ENCODE measurements around the gene GOLGA8K.
"Not testable (repeated sequence)": the region's sequence is repeated elsewhere in the genome, so short reads cannot be mapped to it uniquely, and the experiment has no call there.

Gene GOLGA8K, protein sequence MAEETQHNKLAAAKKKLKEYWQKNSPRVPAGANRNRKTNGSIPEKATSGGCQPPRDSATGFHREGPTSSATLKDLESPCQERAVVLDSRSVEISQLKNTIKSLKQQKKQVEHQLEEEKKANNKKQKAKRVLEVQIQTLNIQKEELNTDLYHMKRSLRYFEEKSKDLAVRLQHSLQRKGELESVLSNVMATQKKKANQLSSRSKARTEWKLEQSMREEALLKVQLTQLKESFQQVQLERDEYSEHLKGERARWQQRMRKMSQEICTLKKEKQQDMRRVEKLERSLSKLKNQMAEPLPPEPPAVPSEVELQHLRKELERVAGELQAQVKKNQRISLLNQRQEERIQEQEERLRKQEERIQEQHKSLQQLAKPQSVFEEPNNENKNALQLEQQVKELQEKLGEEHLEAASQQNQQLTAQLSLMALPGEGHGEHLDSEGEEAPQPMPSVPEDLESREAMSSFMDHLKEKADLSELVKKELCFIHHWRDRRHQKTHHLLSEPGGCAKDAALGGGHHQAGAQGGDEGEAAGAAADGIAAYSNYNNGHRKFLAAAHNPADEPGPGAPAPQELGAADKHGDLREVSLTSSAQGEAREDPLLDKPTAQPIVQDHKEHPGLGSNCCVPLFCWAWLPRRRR

DNA sequence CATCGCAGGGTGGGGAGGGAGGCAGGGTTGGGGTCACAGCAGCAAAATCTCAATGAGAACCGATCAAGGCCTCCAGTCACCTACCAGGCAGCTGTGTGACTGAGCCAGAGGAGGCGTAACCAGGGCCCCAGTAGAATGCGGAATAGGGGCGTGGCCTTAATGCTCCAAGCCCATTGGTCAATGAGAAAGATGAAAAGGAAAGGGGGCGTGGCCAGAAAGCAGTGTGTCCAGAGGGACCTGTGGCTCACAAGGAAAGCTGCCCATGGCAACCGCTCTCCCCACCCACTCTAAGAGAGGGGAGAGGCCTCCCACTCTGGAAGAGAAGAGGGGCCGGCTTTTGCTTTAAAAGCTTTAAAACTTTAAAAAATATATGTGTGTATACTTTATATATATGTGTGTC lies at the start of gene GOLGA8K:
GOLGA8K (minus strand) TSS at position 101 of the 400 bp plus-strand sequence; CDS start at position 3, 98 bp downstream.
- not testable (repeated sequence) for DNase-seq

- DNase-seq = not testable (repeated sequence)
These were observed 37.4 kb upstream of the GOLGA8K start for GRCh38 chr15:32440445-32440977.

DNA sequence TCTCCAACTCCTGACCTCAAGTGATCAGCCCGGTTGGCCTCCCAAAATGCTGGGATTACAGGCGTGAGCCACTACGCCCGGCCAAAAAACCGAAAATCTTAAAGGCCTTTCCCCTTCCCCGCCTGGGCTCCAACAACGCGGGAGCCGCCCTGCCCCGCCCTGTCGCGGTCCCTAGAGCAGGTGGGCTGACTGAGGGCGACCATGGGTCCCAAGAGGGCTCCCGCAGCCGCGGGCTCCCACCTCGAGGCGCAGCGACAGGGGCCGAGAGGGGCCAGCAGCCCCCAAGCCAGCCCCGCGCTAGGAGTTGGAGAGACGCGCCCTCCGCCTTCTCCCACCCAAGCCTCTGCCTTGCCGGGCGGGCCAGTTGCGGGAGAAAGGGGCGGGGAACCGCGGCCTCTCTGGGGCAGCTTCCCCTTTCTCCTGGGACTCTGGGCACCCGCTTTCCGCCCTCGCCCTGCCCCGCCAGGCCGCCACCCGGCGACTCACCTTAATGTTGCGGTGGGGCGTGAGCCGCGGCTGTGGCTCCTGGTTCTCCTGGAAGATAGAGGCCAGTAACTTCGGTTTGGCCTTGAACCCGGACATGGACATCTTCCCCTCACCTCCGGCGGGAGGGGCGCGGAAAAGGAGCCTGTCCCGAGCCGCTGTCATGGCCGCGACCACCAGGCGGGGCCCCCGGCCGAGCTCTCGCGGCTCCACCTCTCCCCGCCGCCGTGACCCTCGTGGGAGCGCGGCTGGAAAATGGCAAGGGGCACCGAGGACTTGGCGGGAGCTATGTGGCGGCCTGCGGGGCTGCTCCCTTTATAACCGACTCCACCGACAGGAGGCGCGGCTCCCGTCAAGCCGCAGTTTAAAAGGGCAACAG lies 31.2 kb upstream of the GOLGA8K start:
- DNase-seq = not testable (repeated sequence)

- DNase-seq = not testable (repeated sequence)
These were observed 24.5 kb upstream of the GOLGA8K start for GRCh38 chr15:32427635-32428034.

- not testable (repeated sequence) for DNase-seq
These were observed 23.4 kb upstream of the GOLGA8K start for GRCh38 chr15:32426511-32426910.

DNA sequence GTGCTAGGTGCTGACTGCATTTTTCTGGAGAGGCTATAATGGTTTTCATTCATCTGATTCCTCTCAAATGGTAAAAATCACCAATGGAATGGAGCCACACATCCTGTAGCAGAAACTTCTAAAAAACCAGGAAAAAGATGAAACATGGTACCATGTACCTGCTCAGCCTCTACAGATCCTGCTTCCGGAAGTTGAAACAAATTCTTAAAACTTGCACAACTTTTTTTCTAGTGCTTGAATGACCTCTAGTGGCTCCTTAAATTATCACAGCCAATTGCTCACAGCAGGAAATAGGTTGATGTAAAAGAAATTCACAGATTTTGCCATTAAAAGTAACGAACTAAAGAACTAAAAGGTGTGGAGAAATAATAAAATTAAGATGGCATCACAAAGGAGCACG lies 4.8 kb upstream of the GOLGA8K start:
- DNase-seq = not testable (repeated sequence)

DNA sequence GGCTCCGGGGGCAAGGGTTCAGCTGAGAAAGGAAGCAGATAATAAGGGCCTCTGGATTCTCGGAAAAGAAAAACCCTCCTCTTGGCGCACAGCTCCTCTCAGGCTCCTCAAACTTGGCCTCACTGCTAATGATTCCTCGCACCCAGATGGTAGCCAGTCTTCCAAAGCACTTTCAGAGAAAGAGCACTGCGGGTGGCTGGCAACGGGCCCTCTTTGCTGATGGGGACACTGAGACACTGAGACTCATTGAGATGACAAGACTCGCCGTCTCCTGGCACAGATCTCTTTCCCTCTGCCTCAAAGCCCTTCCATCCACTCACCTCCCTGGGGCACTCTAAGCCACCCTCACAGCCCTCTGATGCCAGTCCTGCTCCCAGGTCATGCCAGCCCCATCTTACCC lies 6.6 kb downstream of the GOLGA8K start:
- DNase-seq = not testable (repeated sequence)

DNA sequence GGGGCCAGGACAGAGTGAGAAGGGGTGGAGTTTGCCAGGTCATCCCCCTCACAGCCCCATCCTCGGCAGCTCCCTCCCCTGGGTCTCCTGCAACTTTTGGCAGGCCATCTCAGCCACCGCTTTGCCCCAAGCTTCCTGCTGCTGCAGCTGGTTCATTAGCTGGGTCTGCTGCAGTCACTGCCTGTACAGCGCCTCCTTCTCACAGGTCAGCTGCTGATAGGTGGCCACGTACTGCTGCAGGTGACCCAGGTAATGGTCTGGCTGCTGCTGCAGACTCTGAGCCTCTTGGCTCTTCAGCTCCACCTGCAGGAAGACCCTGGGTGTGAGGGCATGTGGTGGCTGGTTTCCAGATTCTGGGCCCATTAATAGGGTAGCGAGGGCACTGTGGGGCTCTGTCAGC lies 8.3 kb downstream of the GOLGA8K start:
- not testable (repeated sequence) for DNase-seq

DNA sequence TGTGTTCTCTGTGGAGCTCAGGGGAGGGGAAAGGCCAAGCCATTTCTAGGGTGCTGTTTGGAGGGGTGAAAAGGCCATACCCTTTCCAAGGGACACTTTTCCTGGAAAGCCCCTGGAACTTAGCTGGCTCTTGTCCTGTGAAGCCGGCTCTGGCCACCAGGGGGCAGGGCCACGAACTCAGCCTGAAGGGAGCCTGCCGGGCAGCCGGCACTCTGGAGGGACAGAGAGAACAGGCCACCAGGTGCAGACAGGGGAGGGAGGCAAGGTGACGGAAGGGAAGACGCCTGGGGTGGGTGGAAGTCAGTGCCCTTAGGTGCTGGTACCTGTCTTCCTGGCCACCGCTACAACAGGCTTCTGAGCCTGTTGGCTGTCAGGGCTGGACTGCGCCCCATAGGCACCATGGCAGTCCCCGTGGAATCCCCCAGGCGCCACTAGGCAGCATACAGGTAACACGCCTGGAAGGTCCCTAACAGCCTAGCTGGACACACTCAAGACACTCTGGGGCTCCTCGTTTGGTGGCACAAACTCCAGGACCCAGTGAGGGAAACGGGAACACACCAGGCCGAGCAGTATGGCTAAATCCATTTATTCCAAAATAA lies 14.9 kb downstream of the GOLGA8K start:
- DNase-seq = not testable (repeated sequence)

DNA sequence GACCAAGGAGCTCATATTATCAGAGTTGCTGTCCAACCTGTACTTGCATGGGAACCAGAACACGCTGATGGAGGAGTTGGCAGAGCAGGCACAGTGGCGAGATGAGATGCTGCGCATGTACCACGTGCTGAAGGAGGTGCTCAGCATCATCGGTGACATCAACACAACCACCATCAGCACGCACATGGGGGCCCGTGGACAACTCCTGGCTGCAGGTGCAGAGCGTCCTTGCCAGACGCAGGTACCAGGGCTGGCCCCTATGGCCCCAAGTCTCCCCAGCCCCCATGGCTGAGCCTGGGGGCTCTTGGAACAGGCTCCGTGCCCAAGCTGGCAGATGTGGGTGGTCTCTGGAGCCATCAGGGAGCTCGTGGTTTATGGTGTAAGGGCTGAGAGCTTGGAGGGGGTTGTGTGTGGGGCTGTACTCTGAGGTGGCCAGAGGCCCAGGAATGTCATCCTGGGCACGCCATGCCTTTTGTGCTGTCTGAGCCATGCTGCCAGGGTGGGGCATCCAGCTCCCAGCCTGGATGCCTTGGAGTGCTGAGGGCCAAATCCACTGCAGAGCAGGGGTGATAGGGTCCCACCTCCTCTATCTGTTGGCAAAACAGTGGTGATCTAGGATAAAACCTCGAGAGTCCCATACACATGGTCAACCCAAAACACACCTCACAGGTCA lies 17.1 kb downstream of the GOLGA8K start:
- not testable (repeated sequence) for DNase-seq

DNA sequence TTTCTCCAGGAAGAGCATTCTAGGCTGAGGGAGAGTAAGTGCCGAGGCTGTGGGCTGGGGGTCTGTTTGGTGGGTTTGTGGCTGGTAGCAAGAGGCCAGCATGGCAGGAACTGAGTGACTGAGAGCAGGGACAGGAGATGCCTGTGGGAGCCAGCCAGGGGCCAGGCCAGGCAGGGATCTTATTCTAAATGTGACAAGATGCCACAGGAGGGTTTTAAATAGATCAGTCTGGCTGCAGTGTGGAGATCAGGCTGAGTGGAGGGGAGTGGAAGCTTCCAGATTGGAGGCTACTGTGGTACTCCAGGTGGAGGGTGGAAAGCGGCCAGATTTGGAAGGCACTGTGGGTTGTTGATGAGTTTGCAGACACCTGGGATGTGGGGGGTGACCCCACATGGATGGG lies 28.9 kb downstream of the GOLGA8K start:
- DNase-seq = not testable (repeated sequence)

GRCh38 chr15:32373707-32374106 lies 29.4 kb downstream of the GOLGA8K start:
- not testable (repeated sequence) for DNase-seq

GRCh38 chr15:32372075-32372474 lies 31.0 kb downstream of the GOLGA8K start:
- DNase-seq = not testable (repeated sequence)

- DNase-seq = not testable (repeated sequence)
These were observed 32.6 kb downstream of the GOLGA8K start for GRCh38 chr15:32370526-32370925.

- not testable (repeated sequence) for DNase-seq
These were observed 33.0 kb downstream of the GOLGA8K start for GRCh38 chr15:32370064-32370463.

GRCh38 chr15:32366492-32366891 lies 36.6 kb downstream of the GOLGA8K start:
- DNase-seq = not testable (repeated sequence)

DNA sequence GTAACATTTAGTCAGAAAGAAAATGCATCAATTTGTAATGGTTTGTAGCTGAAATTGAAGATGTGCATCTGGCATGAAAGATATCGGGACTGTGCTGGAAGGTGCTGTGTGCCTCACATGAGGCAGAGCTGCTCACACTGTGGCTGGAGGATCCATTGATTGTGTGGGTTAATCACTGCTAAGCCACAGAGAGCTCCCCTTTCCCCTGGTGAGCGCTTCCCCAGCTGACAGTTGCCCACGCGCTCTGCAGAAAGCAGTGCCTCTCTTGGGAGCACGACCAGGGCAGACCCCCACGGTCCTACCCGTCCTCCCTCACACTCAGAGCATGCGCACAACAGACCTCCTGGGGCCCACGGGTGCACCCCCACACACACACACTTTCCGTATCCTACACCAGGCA lies 37.1 kb downstream of the GOLGA8K start:
- DNase-seq = not testable (repeated sequence)

GRCh38 chr15:32364944-32365343 lies 38.1 kb downstream of the GOLGA8K start:
- DNase-seq = not testable (repeated sequence)

DNA sequence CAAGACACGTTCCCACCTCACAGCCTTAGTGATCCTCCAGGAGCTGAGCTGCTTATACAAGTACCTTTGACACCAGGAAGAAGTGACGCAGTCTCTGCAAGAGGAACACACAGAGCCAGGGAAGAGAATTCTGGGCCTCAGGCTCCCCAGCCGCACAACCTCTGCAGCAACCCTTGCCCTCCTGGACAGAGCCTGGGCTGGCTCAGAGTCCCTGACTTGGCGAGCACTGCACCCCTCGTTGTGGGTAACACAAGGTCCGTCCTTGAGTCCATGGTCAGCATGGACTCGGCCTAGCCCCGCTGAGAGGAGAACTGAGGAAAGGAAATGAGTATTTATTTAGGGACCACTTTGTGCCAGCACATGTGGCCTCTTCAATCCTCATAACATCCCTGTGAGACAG lies 39.6 kb downstream of the GOLGA8K start:
- not testable (repeated sequence) for DNase-seq

- not testable (repeated sequence) for DNase-seq
These were observed 41.4 kb downstream of the GOLGA8K start for GRCh38 chr15:32361662-32362061.

GRCh38 chr15:32358462-32358861 lies 44.6 kb downstream of the GOLGA8K start:
- not testable (repeated sequence) for DNase-seq

DNA sequence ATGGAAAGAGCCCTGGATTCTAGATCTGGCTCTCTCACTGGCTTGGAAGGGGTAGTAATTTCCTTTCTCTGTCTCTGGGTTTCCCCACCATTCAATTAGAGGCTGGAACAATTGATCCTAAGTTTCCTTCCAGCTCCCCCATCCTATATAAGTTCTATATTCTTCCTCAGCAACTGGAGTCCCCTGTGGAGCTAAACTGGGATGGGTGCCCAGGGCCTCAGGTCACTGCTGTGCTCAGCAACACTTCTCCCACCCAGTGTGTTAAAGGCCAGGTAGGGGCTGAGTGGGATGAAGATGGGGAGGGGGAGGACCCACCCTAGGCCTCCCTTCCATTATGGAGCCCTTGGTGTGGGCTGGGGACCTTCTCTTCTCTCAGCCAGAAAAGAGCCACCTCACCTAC lies 46.2 kb downstream of the GOLGA8K start:
- not testable (repeated sequence) for DNase-seq

Data from activated CD8-positive, alpha-beta memory T cell treated with anti-CD3 and anti-CD28 coated beads for 24 hours (primary cell).